Neuronal stem cell (in vitro differentiated cells): ENCODE results near the gene SH2D2A.

ENCODE experiments used
- DNase-seq: peaks from one replicate; pipeline ENCODE4 v3.0.0-alpha.2; 2013; ENCODE audit warnings: low spot score
- H2AFZ ChIP-seq: one replicate; pipeline ENCODE4 v1.6.1; 2013; ENCODE audit warnings: mild to moderate bottlenecking, low read length, inconsistent platforms
- H2AK5ac ChIP-seq: 2 replicates; pipeline ENCODE4 v1.6.1; 2013; ENCODE audit warnings: low read depth, mild to moderate bottlenecking, inconsistent platforms, low read length, moderate library complexity, mixed read lengths
- H2BK120ac ChIP-seq: 2 replicates; pipeline ENCODE4 v1.6.1; 2013; ENCODE audit warnings: low read depth, mild to moderate bottlenecking, inconsistent platforms, low read length, moderate library complexity, mixed read lengths
- H2BK12ac ChIP-seq: one replicate; pipeline ENCODE4 v1.6.1; 2013; ENCODE audit warnings: low read length, inconsistent platforms
- H2BK15ac ChIP-seq: 2 replicates; pipeline ENCODE4 v1.6.1; 2013; ENCODE audit warnings: mild to moderate bottlenecking, low read length, inconsistent platforms, mixed read lengths
- H2BK5ac ChIP-seq: one replicate; pipeline ENCODE4 v1.6.1; 2013; ENCODE audit warnings: inconsistent platforms, mild to moderate bottlenecking, low read length, moderate library complexity
- H3K14ac ChIP-seq: one replicate; pipeline ENCODE4 v1.6.1; 2013; ENCODE audit warnings: low read length, inconsistent platforms
- H3K18ac ChIP-seq: 2 replicates; pipeline ENCODE4 v1.6.1; 2013; ENCODE audit warnings: low read length, inconsistent platforms
- H3K23ac ChIP-seq: 2 replicates; pipeline ENCODE4 v1.6.1; 2013; ENCODE audit warnings: low read depth, mild to moderate bottlenecking, mixed read lengths, low read length, inconsistent platforms; ENCODE audit not compliant: poor library complexity
- H3K27ac ChIP-seq: replicated peaks from 3 replicates; pipeline ENCODE4 v1.5.1; 2013; ENCODE audit warnings: low read length, inconsistent platforms
- H3K27me3 ChIP-seq, 3 experiments: 2 replicates each; pipeline ENCODE4 v1.6.1; 2013; ENCODE audit warnings: low read length in 3 of 3, mild to moderate bottlenecking in 2 of 3, inconsistent platforms in 1 of 3, low read depth in 1 of 3, mixed read lengths in 1 of 3, moderate library complexity in 1 of 3; ENCODE audit not compliant: control insufficient read depth in 3 of 3, insufficient read depth in 3 of 3
- H3K36me3 ChIP-seq, 2 donors: replicated peaks in 1 of 2; 2 replicates each; pipeline ENCODE4 v1.6.1; 2013; ENCODE audit warnings: low read length in 2 of 2; ENCODE audit not compliant: control insufficient read depth in 2 of 2, insufficient read depth in 2 of 2
- H3K4ac ChIP-seq: 2 replicates; pipeline ENCODE4 v1.6.1; 2013; ENCODE audit warnings: inconsistent platforms, mild to moderate bottlenecking, low read length, moderate library complexity
- H3K4me1 ChIP-seq, 2 donors: 1 replicate in 1 of 2; 2 replicates in 1 of 2; pipeline ENCODE4 v1.6.1; 2013; ENCODE audit warnings: low read length in 2 of 2, low read depth in 1 of 2; ENCODE audit not compliant: control insufficient read depth in 2 of 2, insufficient read depth in 1 of 2
- H3K4me2 ChIP-seq: one replicate; pipeline ENCODE4 v1.6.1; 2013; ENCODE audit warnings: mild to moderate bottlenecking, low read length, inconsistent platforms; ENCODE audit not compliant: insufficient read depth, poor library complexity, severe bottlenecking
- H3K4me3 ChIP-seq, 2 donors: 2 replicates each; pipeline ENCODE4 v1.5.1; 2013; ENCODE audit warnings: low read length in 2 of 2, mild to moderate bottlenecking in 2 of 2, inconsistent platforms in 1 of 2, moderate library complexity in 1 of 2
- H3K79me1 ChIP-seq: one replicate; pipeline ENCODE4 v1.6.1; 2013; ENCODE audit warnings: low read depth, mild to moderate bottlenecking, inconsistent platforms, low read length, moderate library complexity
- H3K9ac ChIP-seq: one replicate; pipeline ENCODE4 v1.6.1; 2013; ENCODE audit warnings: mild to moderate bottlenecking, low read depth, low read length, inconsistent platforms; ENCODE audit not compliant: poor library complexity
- H3K9me3 ChIP-seq, 2 donors: replicated peaks in 1 of 2; 2 replicates each; pipeline versions ENCODE3 to v1.6.1; 2013; ENCODE audit warnings: low read length in 2 of 2, mild to moderate bottlenecking in 2 of 2, inconsistent platforms in 1 of 2, low read depth in 1 of 2, mixed read lengths in 1 of 2, moderate library complexity in 1 of 2; ENCODE audit not compliant: control insufficient read depth in 2 of 2, insufficient read depth in 1 of 2
- H4K8ac ChIP-seq: one replicate; pipeline ENCODE4 v1.6.1; 2013; ENCODE audit warnings: low read depth, mild to moderate bottlenecking, inconsistent platforms, low read length, moderate library complexity
- H4K91ac ChIP-seq: one replicate; pipeline ENCODE4 v1.6.1; 2013; ENCODE audit warnings: low read length, low read depth, mild to moderate bottlenecking, inconsistent platforms; ENCODE audit not compliant: poor library complexity
- WGBS, 2 donors: extraction: QIAGEN DNeasy Blood & Tissue Kit; methylation state at CpG; one replicate each; pipeline ENCODE4 v1.1.7; 2013; ENCODE audit warnings: missing lambda C conversion rate in 2 of 2, mixed read lengths in 1 of 2; ENCODE audit not compliant: insufficient read length in 2 of 2, insufficient replicate concordance in 1 of 2; ENCODE audit errors: extremely low coverage in 2 of 2; 5-methylcytosine and 5-hydroxymethylcytosine counted together

SH2D2A gene

GRCh38 chr1:156815307-156815826 lies 1.3 kb downstream of the SH2D2A start:
- peak overlapping the region; percentile 83 for H4K91ac ChIP-seq
- no peak overlapping the region for H3K23ac ChIP-seq
- no peaks in the 10 kb centered on the region for H3K79me1 ChIP-seq
- peak overlapping the region; percentile 10 for H3K14ac ChIP-seq
- H2AK5ac ChIP-seq = no peak overlapping the region
- no peak overlapping the region for H3K4ac ChIP-seq
- H3K4me1 ChIP-seq = peaks cover 9 to 13% of the 10 kb centered on the region in 2 donors
- H2AFZ ChIP-seq = peak overlapping the region; percentile 50
- H2BK12ac ChIP-seq = no peak overlapping the region
- no peak for DNase-seq
- WGBS, 2 donors = no CpG with 5 or more reads among the region's 5 CpGs
- H2BK120ac ChIP-seq = no peak overlapping the region
- peaks cover 0 to 53% (median 19%) of the 10 kb centered on the region in 3 experiments for H3K27me3 ChIP-seq
- H2BK5ac ChIP-seq = no peak overlapping the region
- H3K36me3 ChIP-seq = no peaks in the 10 kb centered on the region
- H2BK15ac ChIP-seq = peak overlapping the region; percentile 88
- H3K27ac ChIP-seq = no peak overlapping the region
- peak overlapping the region in 1 of 2 donors; percentile 38 for H3K4me3 ChIP-seq
- no peak overlapping the region for H3K9ac ChIP-seq
- H3K4me2 ChIP-seq = no peak overlapping the region
- H4K8ac ChIP-seq = no peak overlapping the region
- H3K18ac ChIP-seq = peak overlapping the region; percentile 39
- H3K9me3 ChIP-seq = no peaks in the 10 kb centered on the region

DNA sequence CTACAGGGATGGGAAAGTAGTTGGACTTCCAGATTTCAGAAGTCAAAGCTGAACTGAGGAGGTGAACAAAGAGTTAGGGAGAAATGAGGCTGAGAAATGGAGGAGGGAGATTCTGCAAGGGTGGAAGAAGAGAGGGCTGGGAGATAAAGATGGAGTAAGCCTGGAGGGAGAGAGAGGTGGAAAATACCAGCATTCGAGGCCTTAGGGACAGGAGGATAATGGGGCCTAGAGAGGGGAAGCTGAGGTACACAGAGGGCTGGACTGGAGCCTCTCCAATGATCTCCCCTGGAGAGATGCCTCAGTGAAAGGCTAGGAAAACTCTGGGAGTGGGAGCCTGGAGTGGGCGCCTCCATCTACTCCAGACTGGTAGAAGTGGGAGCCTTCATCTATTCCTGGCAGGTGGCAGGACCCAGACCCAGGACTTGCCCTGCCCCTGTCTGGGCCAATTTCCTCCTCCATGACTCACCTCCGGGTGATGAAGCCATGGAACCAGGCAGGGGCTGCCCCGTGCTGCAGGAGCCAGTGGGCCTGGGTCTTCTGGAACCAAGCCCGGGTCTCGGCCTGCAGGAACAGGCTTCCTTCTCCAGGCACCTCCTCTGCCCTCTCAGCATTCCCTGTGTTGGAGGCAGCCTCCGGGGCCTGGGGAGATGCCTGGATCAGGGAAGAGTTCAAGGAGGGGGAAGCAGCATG lies 1.9 kb downstream of the SH2D2A start:
- H3K27ac ChIP-seq = no peak overlapping the region
- no peak overlapping the region for H2BK12ac ChIP-seq
- no peak overlapping the region for H3K4me3 ChIP-seq
- H4K8ac ChIP-seq = no peak overlapping the region
- no peaks in the 10 kb centered on the region for H3K9me3 ChIP-seq
- no peak overlapping the region for H3K14ac ChIP-seq
- H2BK15ac ChIP-seq = peak overlapping the region; percentile 10
- peak overlapping the region; percentile 36 for H2BK120ac ChIP-seq
- WGBS, 2 donors = no CpG with 5 or more reads among the region's 7 CpGs
- no peak overlapping the region for H3K9ac ChIP-seq
- no peaks in the 10 kb centered on the region for H3K36me3 ChIP-seq
- peak overlapping the region; percentile 95 for H2AFZ ChIP-seq
- no peak overlapping the region for H3K4me2 ChIP-seq
- H3K27me3 ChIP-seq = peaks cover 0 to 53% (median 19%) of the 10 kb centered on the region in 3 experiments
- H2AK5ac ChIP-seq = no peak overlapping the region
- H3K4ac ChIP-seq = no peak overlapping the region
- no peak overlapping the region for H4K91ac ChIP-seq
- no peak overlapping the region for H3K18ac ChIP-seq
- H3K4me1 ChIP-seq = peaks cover 9 to 14% of the 10 kb centered on the region in 2 donors
- no peak for DNase-seq
- no peak overlapping the region for H2BK5ac ChIP-seq
- H3K79me1 ChIP-seq = no peaks in the 10 kb centered on the region
- H3K23ac ChIP-seq = no peak overlapping the region

- Histone ChIP-seq H3K14ac (peak overlapping the region; percentile 91), H3K4ac (peak overlapping the region; percentile 93), H3K4me1 (peaks cover 9 to 18% of the 10 kb centered on the region in 2 donors), H2AK5ac (peak overlapping the region; percentile 42), H3K4me2 (peak overlapping the region; percentile 75), H3K9me3 (no peaks in the 10 kb centered on the region), H2BK120ac (peak overlapping the region; percentile 36), H3K4me3 (peak overlapping the region; percentile 32 to 76), H2BK15ac (peak overlapping the region; percentile 84), H2BK12ac (peak overlapping the region; percentile 59), H3K79me1 (no peaks in the 10 kb centered on the region), H4K91ac (no peak overlapping the region), H2BK5ac (no peak overlapping the region), H3K9ac (peak overlapping the region; percentile 85), H3K27ac (no peak overlapping the region), H3K23ac (peak overlapping the region; percentile 12), H2AFZ (peak overlapping the region; percentile 95), H3K36me3 (no peaks in the 10 kb centered on the region), H3K18ac (peak overlapping the region; percentile 98), H4K8ac (no peak overlapping the region), H3K27me3 (peaks cover 0 to 53% (median 19%) of the 10 kb centered on the region in 3 experiments)
- WGBS, 2 donors = no CpG with 5 or more reads among the region's 60 CpGs
- peak; percentile 27 for DNase-seq
Measured at GRCh38 chr1:156813750-156814570, 2.7 kb downstream of the SH2D2A start.

DNA sequence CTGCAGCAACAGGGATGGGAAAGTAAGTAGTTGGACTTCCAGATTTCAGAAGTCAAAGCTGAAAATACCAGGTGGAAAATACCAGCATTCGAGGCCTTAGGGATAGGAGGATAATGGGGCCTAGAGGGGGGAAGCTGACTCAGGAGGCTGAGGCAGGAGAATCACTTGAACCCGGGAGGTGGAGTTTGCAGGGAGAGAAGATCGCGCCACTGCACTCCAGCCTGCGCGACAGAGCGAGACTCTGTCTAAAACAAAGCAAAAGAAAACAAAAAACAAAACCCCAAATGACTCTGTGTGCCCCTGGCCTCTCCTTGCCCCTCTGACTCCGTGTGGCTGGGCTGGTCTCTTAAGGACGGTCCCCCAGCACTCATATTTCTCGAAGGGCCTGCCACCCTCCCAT lies 3.4 kb downstream of the SH2D2A start:
- H4K8ac ChIP-seq = no peak overlapping the region
- no peak overlapping the region for H4K91ac ChIP-seq
- no peak overlapping the region for H3K4ac ChIP-seq
- whole genome bisulfite sequencing, 2 donors = no CpG with 5 or more reads among the region's 10 CpGs
- H3K4me2 ChIP-seq = peak overlapping the region; percentile 75
- H2BK120ac ChIP-seq = no peak overlapping the region
- H3K14ac ChIP-seq = no peak overlapping the region
- no peak overlapping the region for H2BK15ac ChIP-seq
- H2AK5ac ChIP-seq = no peak overlapping the region
- peak overlapping the region; percentile 32 to 76 for H3K4me3 ChIP-seq
- no peak for DNase-seq
- no peaks in the 10 kb centered on the region for H3K36me3 ChIP-seq
- no peaks in the 10 kb centered on the region for H3K79me1 ChIP-seq
- H2BK5ac ChIP-seq = no peak overlapping the region
- H3K9me3 ChIP-seq = no peaks in the 10 kb centered on the region
- peaks cover 9 to 18% of the 10 kb centered on the region in 2 donors for H3K4me1 ChIP-seq
- no peak overlapping the region for H2BK12ac ChIP-seq
- peak overlapping the region; percentile 98 for H3K18ac ChIP-seq
- H3K27me3 ChIP-seq = peaks cover 0 to 53% (median 19%) of the 10 kb centered on the region in 3 experiments
- no peak overlapping the region for H3K27ac ChIP-seq
- H2AFZ ChIP-seq = peak overlapping the region; percentile 95
- peak overlapping the region; percentile 85 for H3K9ac ChIP-seq
- H3K23ac ChIP-seq = peak overlapping the region; percentile 12
